Keratinocyte (primary cell): ENCODE data around the gene CHN2. TPM values are rescaled to one million over a fixed set of nuclear protein-coding genes. Genes with fewer than 3 reads are reported as not detected.

Experiments used
- DNase-seq: peaks from one replicate; pipeline ENCODE4 v3.0.0-alpha.2; 2011; ENCODE audit warnings: low read depth, missing footprints, low spot score
- FAIRE-seq: peaks from 2 replicates; lab custom pipeline; 2011; peaks lifted over from hg19 to GRCh38; lab: Jason Lieb, UNC
- H2AFZ ChIP-seq: 2 replicates; pipeline ENCODE4 v1.6.0; 2012; ENCODE audit warnings: low read length, control low read depth, inconsistent platforms; ENCODE audit not compliant: control insufficient read depth
- H3K27ac ChIP-seq: 2 replicates; pipeline ENCODE4 v1.5.1; 2011; ENCODE audit warnings: low read length; ENCODE audit not compliant: control insufficient read depth, insufficient read depth
- H3K27me3 ChIP-seq: 3 replicates; pipeline ENCODE4 v1.6.0; 2011; ENCODE audit warnings: low read length; ENCODE audit not compliant: control insufficient read depth, insufficient read depth; ENCODE audit errors: extremely low read depth
- H3K36me3 ChIP-seq, 2 experiments: 2 replicates in 1 of 2; 3 replicates in 1 of 2; pipeline ENCODE4 v1.5.1; 2011; ENCODE audit warnings: low read length in 2 of 2, mild to moderate bottlenecking in 1 of 2; ENCODE audit not compliant: control insufficient read depth in 2 of 2, insufficient read depth in 2 of 2; ENCODE audit errors: extremely low read depth in 1 of 2
- H3K4me1 ChIP-seq: 3 replicates; pipeline ENCODE4 v1.5.1; 2011; ENCODE audit warnings: low read length; ENCODE audit not compliant: control insufficient read depth, insufficient read depth; ENCODE audit errors: extremely low read depth
- H3K4me2 ChIP-seq: 3 replicates; pipeline ENCODE4 v1.6.0; 2011; ENCODE audit warnings: low read depth, low read length; ENCODE audit not compliant: control insufficient read depth, insufficient read depth; ENCODE audit errors: extremely low read depth
- H3K4me3 ChIP-seq, 3 experiments: fragments of 200-600 bp in 1 of 3; sonication (generic) in 1 of 3; 2 replicates in 2 of 3; 3 replicates in 1 of 3; pipeline ENCODE4 v1.5.1; 2011 to 2016; ENCODE audit warnings: low read length in 3 of 3, mild to moderate bottlenecking in 3 of 3, control low read depth in 2 of 3, inconsistent platforms in 1 of 3, low read depth in 1 of 3, mixed read lengths in 1 of 3, mixed run types in 1 of 3, moderate library complexity in 1 of 3; ENCODE audit not compliant: control insufficient read depth in 2 of 3, insufficient read depth in 2 of 3; ENCODE audit errors: extremely low read depth in 1 of 3
- H3K79me2 ChIP-seq: 2 replicates; pipeline ENCODE4 v1.6.0; 2012; ENCODE audit warnings: low read length; ENCODE audit not compliant: control insufficient read depth, insufficient read depth
- H3K9ac ChIP-seq: 3 replicates; pipeline ENCODE4 v1.6.0; 2011; ENCODE audit warnings: low read length; ENCODE audit not compliant: control insufficient read depth, insufficient read depth; ENCODE audit errors: extremely low read depth
- H3K9me1 ChIP-seq: 3 replicates; pipeline ENCODE4 v1.6.0; 2011; ENCODE audit warnings: low read length; ENCODE audit not compliant: control insufficient read depth, insufficient read depth; ENCODE audit errors: extremely low read depth
- H3K9me3 ChIP-seq: 2 replicates; pipeline ENCODE4 v1.5.1; 2012; ENCODE audit warnings: low read depth, low read length; ENCODE audit not compliant: control insufficient read depth
- H4K20me1 ChIP-seq: 3 replicates; pipeline ENCODE4 v1.6.0; 2011; ENCODE audit warnings: low read length; ENCODE audit not compliant: control insufficient read depth, insufficient read depth; ENCODE audit errors: extremely low read depth
- CTCF ChIP-seq, 3 experiments: IDR thresholded peaks in 1 of 3; conservative IDR thresholded peaks in 1 of 3; optimal IDR thresholded peaks in 1 of 3; 2 replicates in 2 of 3; 3 replicates in 1 of 3; pipeline versions ENCODE3 to v1.5.1; 2011; ENCODE audit warnings: low read length in 3 of 3, mild to moderate bottlenecking in 3 of 3, moderate library complexity in 2 of 3, control low read depth in 1 of 3, inconsistent platforms in 1 of 3; ENCODE audit not compliant: insufficient read depth in 2 of 3; ENCODE audit errors: extremely low read depth in 1 of 3
- EZH2 ChIP-seq: IDR thresholded peaks from one replicate; pipeline ENCODE4 v1.6.1; 2012; ENCODE audit warnings: inconsistent platforms, mild to moderate bottlenecking, low read length, moderate library complexity
- dilution Hi-C: fragments of 300-500 bp; cut with MboI; formaldehyde crosslinking; loops from one replicate; pipeline ENCODE4 v1.7.0; 2020; ENCODE audit warnings: low sequenced_read_pairs; ENCODE audit not compliant: extremely low pct_ligation_motif_present
- polyA plus RNA-seq, 5 experiments: library from polyadenylated mRNA; depleted of rRNA in 3 of 5; stranded (reverse) in 3 of 5; stranded (forward) in 1 of 5; unstranded in 1 of 5; fragments of >200 nt; gene quantifications; 1 replicate in 1 of 5; 2 replicates in 3 of 5; 3 replicates in 1 of 5; pipeline versions ENCODE4 v1.2.1 to v1.2.3, GENCODE V29; 2011 to 2012; ENCODE audit warnings: missing spikeins in 2 of 5, low read depth in 1 of 5, low replicate concordance in 1 of 5

Gene CHN2
- polyA plus RNA-seq, 1 donor (not counting 4 experiments of a cell fraction or from before 2014, with no cell fraction given), result 1.8 TPM

GRCh38 chr7:29236649-29237048, 42.1 kb downstream of the CHN2 start:
- Histone ChIP-seq H3K9ac (no peak overlapping the region), H3K4me3 (no peak overlapping the region), H4K20me1 (no peaks in the 10 kb centered on the region), H3K4me2 (no peak overlapping the region), H3K9me1 (no peaks in the 10 kb centered on the region), H3K4me1 (peaks cover 10% of the 10 kb centered on the region), H3K9me3 (no peaks in the 10 kb centered on the region), H3K27me3 (no peaks in the 10 kb centered on the region), H3K27ac (no peak overlapping the region), H2AFZ (no peak overlapping the region), H3K36me3 (no peaks in the 10 kb centered on the region), H3K79me2 (no peaks in the 10 kb centered on the region)
- no peak for TF ChIP-seq CTCF (optimal IDR thresholded peaks at IDR 0.05 in 1 of 3, IDR thresholded peaks at IDR 0.05 in 1 of 3, conservative IDR thresholded peaks at IDR 0.05 in 1 of 3; ENCODE audit: extremely low read depth in 1 of 3, insufficient read depth in 2 of 3, low read length in 3 of 3)
- no peak for TF ChIP-seq EZH2
- FAIRE-seq, result peak; percentile 55
- dilution Hi-C loops, result no loop called here
- no peak for DNase-seq

GRCh38 chr7:29237489-29237888, 42.9 kb downstream of the CHN2 start:
- DNase-seq (no peak), FAIRE-seq (peak; percentile 60)
- Histone ChIP-seq H3K9me1 (no peaks in the 10 kb centered on the region), H2AFZ (no peak overlapping the region), H3K9me3 (no peaks in the 10 kb centered on the region), H3K27me3 (no peaks in the 10 kb centered on the region), H3K27ac (no peak overlapping the region), H3K36me3 (no peaks in the 10 kb centered on the region), H3K4me3 (no peak overlapping the region), H3K4me2 (no peak overlapping the region), H3K9ac (no peak overlapping the region), H3K4me1 (peaks cover 10% of the 10 kb centered on the region), H3K79me2 (no peaks in the 10 kb centered on the region), H4K20me1 (no peaks in the 10 kb centered on the region)
- no peak for TF ChIP-seq CTCF (optimal IDR thresholded peaks at IDR 0.05 in 1 of 3, IDR thresholded peaks at IDR 0.05 in 1 of 3, conservative IDR thresholded peaks at IDR 0.05 in 1 of 3; ENCODE audit: extremely low read depth in 1 of 3, insufficient read depth in 2 of 3, low read length in 3 of 3)
- TF ChIP-seq EZH2, result no peak
- dilution Hi-C loops, result no loop called here
